K562 (cell line): Measurements from ENCODE around the gene RRAS. TPM values are rescaled to one million over a fixed set of nuclear protein-coding genes. Genes with fewer than 3 reads are reported as not detected.

Source experiments
- ATAC-seq: fragments of 200-7000 bp; cut with Tn5 transposase; 3 replicates; pipeline ENCODE4 v1.9.1; 2020; ENCODE audit warnings: moderate library complexity
- BruUV-seq: library from RNA; stranded (reverse); fragments of 400-500 nt; replicated peaks from 2 replicates; lab custom pipeline; 2021; lab: Mats Ljungman, UMichigan
- CTCF ChIA-PET: fragments of 300-600 bp; formaldehyde crosslinking; extraction: SDS; loops from one replicate; lab custom pipeline; 2021; ENCODE audit warnings: low intra/inter-chr PET ratio; lab: Yijun Ruan, JAX
- POLR2A ChIA-PET: fragments of 300-600, 350-650 bp; sonication (Branson Sonifier 250); formaldehyde crosslinking; extraction: SDS; loops from one replicate; lab custom pipeline; 2021; ENCODE audit warnings: antibody characterized with exemption, inconsistent platforms; lab: Yijun Ruan, JAX
- DNase-seq, 4 experiments: peaks; one replicate each; pipeline versions ENCODE4 v3.0.0 to v3.0.0-alpha.2; 2011 to 2018; ENCODE audit warnings: low spot score in 3 of 4, mixed read lengths in 3 of 4; ENCODE audit errors: extremely low read depth in 1 of 4
- FAIRE-seq: peaks from 2 replicates; lab custom pipeline; 2011; peaks lifted over from hg19 to GRCh38; lab: Jason Lieb, UNC
- H2AFZ ChIP-seq: 2 replicates; pipeline ENCODE4 v1.6.0; 2011; ENCODE audit warnings: low read depth, low read length, control low read depth, inconsistent platforms
- H3K27ac ChIP-seq: fragments of 200-600 bp; 3 replicates; pipeline ENCODE4 v1.8.0; 2011; ENCODE audit warnings: low read depth, mild to moderate bottlenecking, control low read depth, inconsistent platforms, low read length, moderate library complexity, mixed read lengths; ENCODE audit errors: extremely low read depth
- H3K27me3 ChIP-seq, 2 experiments: fragments of 300-600 bp in 1 of 2; 2 replicates in 1 of 2; 3 replicates in 1 of 2; pipeline versions ENCODE4 v1.6.0 to v1.8.0; 2011; ENCODE audit warnings: inconsistent platforms in 2 of 2, low read length in 2 of 2, mild to moderate bottlenecking in 1 of 2, mixed read lengths in 1 of 2, moderate library complexity in 1 of 2; ENCODE audit not compliant: control insufficient read depth in 2 of 2, insufficient read depth in 2 of 2
- H3K36me3 ChIP-seq: fragments of 300-600 bp; 3 replicates; pipeline ENCODE4 v1.8.0; 2011; ENCODE audit warnings: mild to moderate bottlenecking, low read length, inconsistent platforms; ENCODE audit not compliant: control insufficient read depth, insufficient read depth
- H3K4me1 ChIP-seq, 2 experiments: fragments of 200-600 bp in 1 of 2; replicated peaks in 1 of 2; 2 replicates in 1 of 2; 3 replicates in 1 of 2; pipeline versions ENCODE4 v1.5.1 to v1.8.0; 2011; ENCODE audit warnings: inconsistent platforms in 2 of 2, low read length in 2 of 2, mild to moderate bottlenecking in 1 of 2, mixed read lengths in 1 of 2, moderate library complexity in 1 of 2; ENCODE audit not compliant: control insufficient read depth in 2 of 2, insufficient read depth in 2 of 2
- H3K4me2 ChIP-seq: 2 replicates; pipeline ENCODE4 v1.6.1; 2011; ENCODE audit warnings: low read length, control low read depth, inconsistent platforms, mixed read lengths; ENCODE audit not compliant: insufficient read depth
- H3K4me3 ChIP-seq: fragments of 200-600 bp; sonication (generic), shearing (Covaris generic); 2 replicates; pipeline ENCODE4 v1.5.1; 2016; ENCODE audit warnings: control low read depth, inconsistent platforms
- H3K79me2 ChIP-seq: fragments of 200-600 bp; 3 replicates; pipeline ENCODE4 v1.8.0; 2011; ENCODE audit warnings: low read length, inconsistent platforms; ENCODE audit not compliant: control insufficient read depth, insufficient read depth
- H3K9ac ChIP-seq, 2 experiments: 2 replicates each; pipeline versions ENCODE4 v1.6.0 to v1.6.1; 2011; ENCODE audit warnings: low read depth in 2 of 2, low read length in 2 of 2, control low read depth in 1 of 2, inconsistent platforms in 1 of 2, mild to moderate bottlenecking in 1 of 2, mixed read lengths in 1 of 2; ENCODE audit not compliant: insufficient read depth in 1 of 2
- H3K9me1 ChIP-seq: one replicate; pipeline ENCODE4 v1.6.0; 2011; ENCODE audit warnings: inconsistent platforms, mild to moderate bottlenecking, low read length, moderate library complexity; ENCODE audit not compliant: control insufficient read depth, insufficient read depth
- H3K9me3 ChIP-seq: replicated peaks from 2 replicates; pipeline ENCODE4 v1.5.1; 2011; ENCODE audit warnings: low read depth, low read length, inconsistent platforms; ENCODE audit not compliant: control insufficient read depth, insufficient read depth
- H4K20me1 ChIP-seq: replicated peaks from 2 replicates; pipeline ENCODE4 v1.6.1; 2011; ENCODE audit warnings: low read length, inconsistent platforms, mixed read lengths; ENCODE audit not compliant: control insufficient read depth, insufficient read depth
- CHCHD3 ChIP-seq: fragments of 250-450 bp; sonication (Bioruptor Pico); IDR thresholded peaks from 2 replicates; pipeline ENCODE4 v2.1.2; 2022; ENCODE audit warnings: mild to moderate bottlenecking
- CTCF ChIP-seq, 3 experiments: IDR thresholded peaks in 2 of 3; conservative IDR thresholded peaks in 1 of 3; 2 replicates each; pipeline ENCODE4 v1.5.1; 2011 to 2012; ENCODE audit warnings: low read length in 3 of 3, mild to moderate bottlenecking in 3 of 3, control low read depth in 2 of 3, improper control_type of control experiment in 1 of 3, inconsistent platforms in 1 of 3, low read depth in 1 of 3, mixed read lengths in 1 of 3, moderate library complexity in 1 of 3; ENCODE audit not compliant: insufficient read depth in 2 of 3
- ESRRB ChIP-seq: fragments of 250-450 bp; sonication (Bioruptor Pico); IDR thresholded peaks from 2 replicates; pipeline ENCODE4 v1.5.0; 2020; ENCODE audit warnings: mild to moderate bottlenecking, moderate library complexity, borderline replicate concordance
- HBP1 ChIP-seq: fragments of 450-650 bp; formaldehyde crosslinking; IDR thresholded peaks from 2 replicates; pipeline ENCODE4 v1.4.0; 2022; ENCODE audit warnings: missing genetic modification characterization
- MAFK ChIP-seq: IDR thresholded peaks from 2 replicates; pipeline ENCODE4 v1.6.1; 2011; ENCODE audit warnings: low read length, improper control_type of control experiment
- MCM3 ChIP-seq: fragments of 450-650 bp; IDR thresholded peaks from 2 replicates; pipeline ENCODE4 v1.6.1; 2016
- SMAD1 ChIP-seq: fragments of 150-350 bp; IDR thresholded peaks from 2 replicates; pipeline ENCODE4 v1.6.1; 2014; ENCODE audit warnings: low read length, low read depth; ENCODE audit not compliant: partially characterized antibody
- WGBS: fragments of 100-300 bp; shearing (Covaris generic); methylation state at CpG from one replicate; pipeline ENCODE4 v1.1.6; 2016; ENCODE audit warnings: low coverage, mixed read lengths; ENCODE audit not compliant: insufficient coverage; ENCODE audit errors: missing lambda C conversion rate; 5-methylcytosine and 5-hydroxymethylcytosine counted together
- in situ Hi-C: fragments of 300-500 bp; cut with MboI; formaldehyde crosslinking; loops from 4 replicates; pipeline ENCODE4 v1.15.0; 2018; ENCODE audit warnings: inconsistent platforms, mixed read lengths
- intact Hi-C: fragments of 100-400 bp; cut with micrococcal nuclease; formaldehyde crosslinking; loops from 2 replicates; pipeline ENCODE4 v1.14.2; 2022
- polyA plus RNA-seq, 8 experiments: library from polyadenylated mRNA; depleted of rRNA in 4 of 8; stranded (reverse) in 5 of 8; unstranded in 3 of 8; fragments of >200 nt; fragmentation: Nextera tagmentation in 2 of 8; fragmentation: Illumina TruSeq in 1 of 8; extraction: Ambion mirVana in 2 of 8; extraction: Trizol in 1 of 8; gene quantifications; 2 replicates each; pipeline versions ENCODE4 v1.2.1 to v1.2.3, GENCODE V29; 2011 to 2014; ENCODE audit warnings: inconsistent platforms in 1 of 8, missing spikeins in 1 of 8
- total RNA-seq, 7 experiments: library from RNA; depleted of rRNA in 6 of 7; stranded (reverse); fragments of >200 nt in 6 of 7; fragmentation: Illumina TruSeq in 2 of 7; extraction: Trizol in 2 of 7; gene quantifications; 2 replicates each; pipeline versions ENCODE4 v1.2.1 to v1.2.3, GENCODE V29; 2011 to 2021; ENCODE audit warnings: low replicate concordance in 1 of 7

RRAS gene
- total and polyA plus RNA-seq, 9 of the 15 experiments (the other 6 are each of a cell fraction or from before 2014, with no cell fraction given), result 0.70 to 17.3 (median 8.2) TPM

- TF ChIP-seq ESRRB (CRISPR knock-in tag) (no peak), SMAD1 (no peak), MCM3 (no peak)
- TF ChIP-seq, all 486 proteins: peak for 3
Observed at GRCh38 chr19:49631014-49631588, 8.8 kb downstream of the RRAS start (continued).

- Histone ChIP-seq H3K9me3 (no peaks in the 10 kb centered on the region), H3K4me2 (no peak overlapping the region), H3K9me1 (no peaks in the 10 kb centered on the region), H4K20me1 (no peaks in the 10 kb centered on the region), H3K9ac (peak overlapping the region in 1 of 2 experiments; percentile 33; a peak in 1 of 4 replicates), H3K27ac (no peak overlapping the region), H3K4me1 (peaks cover 6 to 12% of the 10 kb centered on the region in 2 experiments; a peak in 3 of 5 replicates), H3K79me2 (no peaks in the 10 kb centered on the region), H3K27me3 (no peaks in the 10 kb centered on the region), H3K36me3 (peaks cover 22% of the 10 kb centered on the region; the same call in 1 of the 3 replicates), H3K4me3 (no peak overlapping the region), H2AFZ (no peak overlapping the region)
- BruUV-seq, result no TSS peak
- ChIA-PET POLR2A (interaction anchor here (1.8 kb wide), 1 partner anchor 11 kb away, joined by 6 read pairs; the partner anchor contains the start of gene RRAS), CTCF (no interaction called here)
- FAIRE-seq, result no peak
- no peak for ATAC-seq
- intact Hi-C loops, result no loop called here
- in situ Hi-C loops, result no loop called here
- 80% methylated on average over 4 of the region's 9 CpGs for WGBS
- TF ChIP-seq CHCHD3 (CRISPR knock-in tag) (no peak), CTCF (IDR thresholded peaks at IDR 0.05 in 2 of 3, conservative IDR thresholded peaks at IDR 0.05 in 1 of 3; ENCODE audit: insufficient read depth in 2 of 3, low read depth in 1 of 3, low read length in 3 of 3) (no peak), MAFK (no peak), HBP1 (CRISPR knock-in tag) (no peak)
- TF ChIP-seq, all 486 proteins: peak for 0
- DNase-seq, result no peak
Observed at GRCh38 chr19:49629659-49630058, 10.3 kb downstream of the RRAS start.
